Heart left ventricle (tissue), 16 donors: ENCODE results near the gene ARHGAP26. TPM values are rescaled to one million over a fixed set of nuclear protein-coding genes. Genes with fewer than 3 reads are reported as not detected.

Experiments used
- ATAC-seq, 4 donors: fragments of 200-7000 bp; cut with Tn5 transposase; one replicate each; pipeline ENCODE4 v1.9.1; 2020 to 2022; ENCODE audit warnings: moderate library complexity in 4 of 4, mild to moderate bottlenecking in 3 of 4, moderate number of reproducible peaks in 1 of 4
- DNase-seq, 5 donors: peaks; one replicate each; pipeline ENCODE4 v3.0.0-alpha.2; 2020
- H3K27ac ChIP-seq, 12 donors: fragments of 200-600 bp; sonication (generic) in 4 of 12; one replicate each; pipeline versions ENCODE4 v1.5.0 to v1.8.0; 2016 to 2022; ENCODE audit warnings: mild to moderate bottlenecking in 2 of 12
- H3K27me3 ChIP-seq, 9 donors: fragments of 200-600 bp; sonication (generic) in 2 of 9; one replicate each; pipeline versions ENCODE4 v1.5.1 to v1.8.0; 2016 to 2022; ENCODE audit warnings: mild to moderate bottlenecking in 3 of 9
- H3K36me3 ChIP-seq, 9 donors: fragments of 200-600 bp; sonication (generic) in 2 of 9; one replicate each; pipeline versions ENCODE4 v1.5.0 to v1.8.0; 2018 to 2022; ENCODE audit warnings: mild to moderate bottlenecking in 2 of 9
- H3K4me1 ChIP-seq, 12 donors: fragments of 200-600 bp; sonication (generic) in 4 of 12; one replicate each; pipeline versions ENCODE4 v1.5.0 to v1.8.0; 2016 to 2022; ENCODE audit warnings: mild to moderate bottlenecking in 3 of 12
- H3K4me3 ChIP-seq, 12 donors: fragments of 200-600 bp; sonication (generic) in 4 of 12; one replicate each; pipeline versions ENCODE4 v1.5.0 to v1.8.0; 2017 to 2022; ENCODE audit warnings: mild to moderate bottlenecking in 9 of 12, moderate library complexity in 4 of 12
- H3K9me3 ChIP-seq, 12 donors: fragments of 200-600 bp; sonication (generic) in 4 of 12; one replicate each; pipeline versions ENCODE4 v1.5.0 to v1.8.0; 2016 to 2022; ENCODE audit warnings: mild to moderate bottlenecking in 1 of 12
- POLR2A ChIP-seq, 2 donors: fragments of 450-650 bp; IDR thresholded peaks; one replicate each; pipeline ENCODE4 v1.6.1; 2017; ENCODE audit warnings: antibody characterized with exemption in 2 of 2, mild to moderate bottlenecking in 2 of 2, moderate library complexity in 2 of 2
- WGBS, 4 donors: extraction: QIAGEN DNeasy Blood & Tissue Kit in 2 of 4; methylation state at CpG; one replicate each; pipeline versions ENCODE4 v1.1.5 to v1.1.7; 2013 to 2018; 5-methylcytosine and 5-hydroxymethylcytosine counted together
- intact Hi-C, 10 donors: fragments of 100-400 bp; cut with DNase I; formaldehyde crosslinking; loops; one replicate each; pipeline versions ENCODE4 v1.11.1 to v1.14.2; 2022
- polyA plus RNA-seq, 2 donors: library from polyadenylated mRNA; stranded (reverse); fragments of 200-250 nt; gene quantifications; one replicate each; pipeline ENCODE4 v1.2.3, GENCODE V29; 2013
- total RNA-seq, 9 donors: library from RNA; depleted of rRNA in 2 of 9; stranded (reverse); fragments of >200 nt in 2 of 9; fragmentation: NEBNext Ultra II Directional in 3 of 9; extraction: Animal tissue kit (Norgen Biotek cat#: 25700) in 3 of 9; gene quantifications; one replicate each; pipeline versions ENCODE4 v1.1.0 to v1.2.4, GENCODE V29; 2016 to 2023
- TF ChIP-seq, protein P1 (sequence below), 12 donors: fragments of 200-600 bp; sonication (generic) in 4 of 12; IDR thresholded peaks; one replicate each; pipeline versions ENCODE4 v1.5.0 to v1.8.0; 2018 to 2022; ENCODE audit warnings: antibody characterized with exemption in 12 of 12, mild to moderate bottlenecking in 5 of 12
- donor health status: ischemic (EF 13 %, LVEDD 7.1; RV severe dilation, severe dysfunction).
- donor health status: healthy with polysubstance abuse.
- donor health status: DM: no; HTN: yes; CAD: no.
- donor health status: DM: no; HTN: no; CAD: no.
- donor health status: ischemic (EF 25% LVEDD 6.9; RV normal size, moderate dysfunction).
- donor health status: ischemic (EF 25% LVEDD 5.7; RV mildly dilated, moderate dysfunction).
- donor health status: healthy.
- donor health status: DM: yes; HTN: yes; CAD: no.
- donor health status: ischemic (EF 35%, LVEDD 5.7; RV mildly dilated, moderate dysfunction).
- donor health status: nonischemic (EF 11% LVEDD 7.7; RV severe dilation, severe dysfunction).
- donor health status: DM: yes; HTN: yes; CAD: no.
- donor health status: PGD.
- donor health status: ischemic (EF 29% LVEDD 5.4; RV normal size, mild dysfunction).
- donor health status: nonischemic (EF 23%, LVEDD 6.1; RV moderate dilation, normal function).

The ARHGAP26 gene
- total and polyA plus RNA-seq, 11 donors = 11.9 to 52.1 (median 33.7) TPM

DNA sequence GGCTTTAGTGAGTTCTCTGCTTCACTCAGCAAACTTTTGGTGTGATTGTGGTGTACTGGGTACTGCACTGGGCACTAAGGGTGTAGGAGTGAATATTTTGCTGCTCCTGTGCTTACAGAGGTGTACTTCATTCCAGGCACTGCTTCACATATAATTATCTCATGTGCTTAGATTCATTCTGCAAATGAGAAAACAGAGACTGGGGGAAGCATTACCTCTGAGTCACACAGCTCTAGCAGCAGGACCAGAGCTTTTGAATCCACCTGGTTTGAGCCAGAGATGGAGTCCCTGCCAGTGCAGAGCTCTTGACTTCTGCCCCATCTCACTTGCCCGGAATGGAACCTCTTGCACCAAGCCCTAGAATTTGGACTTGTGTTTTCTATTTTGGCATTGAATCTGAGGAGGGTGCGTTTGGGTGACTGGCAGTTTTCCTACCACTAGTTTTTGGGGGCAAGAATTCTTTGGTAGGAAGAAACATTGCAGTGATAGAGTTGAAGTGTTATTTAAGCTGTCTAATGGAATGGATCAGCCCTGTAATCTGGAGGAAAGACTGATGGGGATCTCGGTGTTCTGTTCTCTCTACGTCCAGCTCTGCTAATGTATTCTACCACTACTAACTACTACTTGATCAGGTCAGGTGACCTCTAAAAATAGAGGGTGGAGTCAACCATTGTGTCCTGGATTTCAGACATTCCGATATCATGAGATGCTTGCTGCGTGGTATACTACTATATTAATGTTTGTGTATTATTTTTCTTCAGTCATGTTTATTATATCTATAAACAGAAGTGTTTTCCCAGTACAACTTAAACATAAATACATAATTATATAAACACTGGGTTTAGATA is 2.5 kb downstream of the ARHGAP26 start:
- Histone ChIP-seq H3K36me3 (no peaks in the 10 kb centered on the region), H3K27me3 (no peaks in the 10 kb centered on the region), H3K4me3 (peak overlapping the region in 9 of 12 donors; percentile 65 to 98 (median 79)), H3K9me3 (no peaks in the 10 kb centered on the region), H3K27ac (peak overlapping the region; percentile 32 to 94 (median 90)), H3K4me1 (peaks cover 5 to 73% (median 31%) of the 10 kb centered on the region in 12 donors)
- TF ChIP-seq, protein P1, sequence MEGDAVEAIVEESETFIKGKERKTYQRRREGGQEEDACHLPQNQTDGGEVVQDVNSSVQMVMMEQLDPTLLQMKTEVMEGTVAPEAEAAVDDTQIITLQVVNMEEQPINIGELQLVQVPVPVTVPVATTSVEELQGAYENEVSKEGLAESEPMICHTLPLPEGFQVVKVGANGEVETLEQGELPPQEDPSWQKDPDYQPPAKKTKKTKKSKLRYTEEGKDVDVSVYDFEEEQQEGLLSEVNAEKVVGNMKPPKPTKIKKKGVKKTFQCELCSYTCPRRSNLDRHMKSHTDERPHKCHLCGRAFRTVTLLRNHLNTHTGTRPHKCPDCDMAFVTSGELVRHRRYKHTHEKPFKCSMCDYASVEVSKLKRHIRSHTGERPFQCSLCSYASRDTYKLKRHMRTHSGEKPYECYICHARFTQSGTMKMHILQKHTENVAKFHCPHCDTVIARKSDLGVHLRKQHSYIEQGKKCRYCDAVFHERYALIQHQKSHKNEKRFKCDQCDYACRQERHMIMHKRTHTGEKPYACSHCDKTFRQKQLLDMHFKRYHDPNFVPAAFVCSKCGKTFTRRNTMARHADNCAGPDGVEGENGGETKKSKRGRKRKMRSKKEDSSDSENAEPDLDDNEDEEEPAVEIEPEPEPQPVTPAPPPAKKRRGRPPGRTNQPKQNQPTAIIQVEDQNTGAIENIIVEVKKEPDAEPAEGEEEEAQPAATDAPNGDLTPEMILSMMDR (IDR thresholded peaks at IDR 0.05) = no peak
- TF ChIP-seq POLR2A (IDR thresholded peaks at IDR 0.05) = peak in 1 of 2 donors; percentile 19
- intact Hi-C loops = loop anchor here in 9 of 10 donors (5.0 kb wide), 8 partner anchors 35 to 110 kb away; no protein-coding TSS in a partner anchor
- ATAC-seq (peak in 2 of 4 donors; percentile 18 to 27), DNase-seq (no peak)
- 35 to 44% (median 40%) methylated on average over 6 of the region's 6 CpGs for WGBS, 4 donors

DNA sequence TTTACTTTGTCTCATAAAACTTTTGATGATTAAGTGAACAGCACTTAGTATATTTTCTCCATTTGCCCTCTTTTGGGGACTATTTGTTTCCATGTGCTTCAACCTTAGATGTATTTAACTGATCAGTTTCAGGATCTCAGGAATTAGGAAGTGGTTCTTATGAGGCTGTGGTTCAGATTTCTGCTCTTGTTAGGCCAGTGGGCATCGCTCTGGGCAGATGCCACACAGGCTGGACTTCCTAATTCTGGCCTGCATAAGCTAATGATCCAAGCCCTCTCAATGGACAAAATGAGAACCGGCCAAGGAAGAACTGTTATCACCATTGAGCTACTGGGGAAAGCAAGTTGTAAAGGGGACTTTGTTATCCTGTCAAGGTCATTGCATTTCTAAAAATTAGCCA is 6.9 kb downstream of the ARHGAP26 start:
- H3K36me3 ChIP-seq = no peaks in the 10 kb centered on the region
- TF ChIP-seq, protein P1 (IDR thresholded peaks at IDR 0.05) = no peak
- intact Hi-C loops = loop anchor here in 1 of 10 donors (5.0 kb wide), 1 partner anchor 35 kb away; no protein-coding TSS in a partner anchor
- H3K9me3 ChIP-seq = no peaks in the 10 kb centered on the region
- H3K4me3 ChIP-seq = no peak overlapping the region
- H3K27ac ChIP-seq = peak overlapping the region in 5 of 12 donors; percentile 17 to 67 (median 26)
- peaks cover 13 to 100% (median 60%) of the 10 kb centered on the region in 12 donors for H3K4me1 ChIP-seq
- WGBS, 4 donors = 69 to 87% (median 79%) methylated on average over 2 of the region's 2 CpGs
- ATAC-seq = no peak
- no peak for DNase-seq
- no peaks in the 10 kb centered on the region for H3K27me3 ChIP-seq

DNA sequence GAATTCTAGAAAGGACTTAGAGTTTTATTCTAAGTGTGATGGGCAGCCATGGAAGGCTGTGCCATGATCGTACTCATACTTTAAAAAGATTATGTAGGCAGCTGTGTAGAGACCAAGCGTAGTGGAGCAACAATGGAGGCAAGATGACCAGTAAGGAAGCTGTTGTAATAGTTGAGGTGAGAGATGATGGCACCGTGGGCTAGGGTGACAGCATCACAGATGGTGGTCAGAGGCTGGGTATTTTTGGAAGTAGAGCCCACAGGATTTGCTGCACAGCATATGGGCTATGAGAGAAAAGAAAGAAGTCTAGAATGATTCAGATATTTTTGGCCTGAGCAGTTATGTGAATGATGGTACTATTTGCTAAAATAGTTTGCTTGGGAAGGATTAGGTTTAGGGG is 7.7 kb downstream of the ARHGAP26 start:
- TF ChIP-seq, protein P1 (IDR thresholded peaks at IDR 0.05) = no peak
- TF ChIP-seq POLR2A (IDR thresholded peaks at IDR 0.05) = no peak
- H3K27me3 ChIP-seq = no peaks in the 10 kb centered on the region
- WGBS, 4 donors = 76 to 83% (median 77%) methylated on average over 3 of the region's 3 CpGs
- no peak overlapping the region for H3K4me3 ChIP-seq
- no peak for DNase-seq
- ATAC-seq = no peak
- peak overlapping the region in 6 of 12 donors; percentile 19 to 82 (median 54) for H3K27ac ChIP-seq
- intact Hi-C loops = loop anchor here in 1 of 10 donors (5.0 kb wide), 1 partner anchor 34 kb away; no protein-coding TSS in a partner anchor
- H3K36me3 ChIP-seq = no peaks in the 10 kb centered on the region
- H3K4me1 ChIP-seq = peaks cover 9 to 100% (median 60%) of the 10 kb centered on the region in 12 donors
- H3K9me3 ChIP-seq = no peaks in the 10 kb centered on the region

DNA sequence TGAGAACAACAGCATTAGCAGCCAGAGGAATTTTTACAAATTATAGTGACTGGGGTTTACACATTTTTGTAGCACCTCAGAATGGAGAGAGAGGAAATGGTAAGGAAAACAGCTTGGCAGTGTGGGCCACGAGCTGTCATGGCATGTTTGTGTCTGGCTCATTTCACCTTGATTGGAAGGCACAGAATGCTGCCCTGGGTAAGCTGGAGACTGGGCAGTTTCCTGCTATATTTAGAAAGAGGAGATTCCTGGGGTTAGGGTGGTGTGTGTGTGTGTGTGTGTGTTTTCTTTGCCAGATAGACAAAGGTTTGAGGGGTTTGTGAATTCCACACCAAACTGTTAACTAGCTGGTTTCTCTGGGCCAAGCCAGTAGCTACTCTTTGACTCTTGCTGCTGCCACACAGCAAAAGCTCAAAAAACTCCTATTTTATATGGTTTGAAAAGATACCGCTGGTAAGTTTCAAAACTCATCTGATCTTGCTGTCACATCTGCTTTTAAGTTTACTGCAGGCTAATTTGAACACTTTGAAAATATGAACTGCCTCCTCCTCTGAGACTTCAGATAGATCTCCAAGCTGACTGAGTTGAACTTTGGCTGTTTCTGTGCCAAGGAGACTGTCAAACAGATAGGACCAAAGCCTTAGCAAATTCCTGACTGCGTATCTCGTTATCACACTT is 9.1 kb downstream of the ARHGAP26 start:
- no peaks in the 10 kb centered on the region for H3K9me3 ChIP-seq
- H3K4me3 ChIP-seq = no peak overlapping the region
- 15 to 23% (median 20%) methylated on average over 4 of the region's 4 CpGs for WGBS, 4 donors
- peaks cover 9 to 100% (median 65%) of the 10 kb centered on the region in 12 donors for H3K4me1 ChIP-seq
- no peaks in the 10 kb centered on the region for H3K36me3 ChIP-seq
- peak overlapping the region; percentile 6 to 82 (median 56) for H3K27ac ChIP-seq
- DNase-seq = peak in 4 of 5 donors; percentile 51 to 65 (median 53)
- H3K27me3 ChIP-seq = no peaks in the 10 kb centered on the region
- TF ChIP-seq POLR2A (IDR thresholded peaks at IDR 0.05) = no peak
- TF ChIP-seq, protein P1 (IDR thresholded peaks at IDR 0.05) = no peak
- intact Hi-C loops = loop anchor here in 1 of 10 donors (5.0 kb wide), 1 partner anchor 33 kb away; no protein-coding TSS in a partner anchor
- peak; percentile 53 to 84 (median 78) for ATAC-seq
